ENCODE results near the gene HOXA10. TPM values are rescaled to one million over a fixed set of nuclear protein-coding genes. Genes with fewer than 3 reads are reported as not detected.

Gene HOXA10
- total RNA-seq, 1 donor from 2014 or later, result 14.2 TPM

DNA sequence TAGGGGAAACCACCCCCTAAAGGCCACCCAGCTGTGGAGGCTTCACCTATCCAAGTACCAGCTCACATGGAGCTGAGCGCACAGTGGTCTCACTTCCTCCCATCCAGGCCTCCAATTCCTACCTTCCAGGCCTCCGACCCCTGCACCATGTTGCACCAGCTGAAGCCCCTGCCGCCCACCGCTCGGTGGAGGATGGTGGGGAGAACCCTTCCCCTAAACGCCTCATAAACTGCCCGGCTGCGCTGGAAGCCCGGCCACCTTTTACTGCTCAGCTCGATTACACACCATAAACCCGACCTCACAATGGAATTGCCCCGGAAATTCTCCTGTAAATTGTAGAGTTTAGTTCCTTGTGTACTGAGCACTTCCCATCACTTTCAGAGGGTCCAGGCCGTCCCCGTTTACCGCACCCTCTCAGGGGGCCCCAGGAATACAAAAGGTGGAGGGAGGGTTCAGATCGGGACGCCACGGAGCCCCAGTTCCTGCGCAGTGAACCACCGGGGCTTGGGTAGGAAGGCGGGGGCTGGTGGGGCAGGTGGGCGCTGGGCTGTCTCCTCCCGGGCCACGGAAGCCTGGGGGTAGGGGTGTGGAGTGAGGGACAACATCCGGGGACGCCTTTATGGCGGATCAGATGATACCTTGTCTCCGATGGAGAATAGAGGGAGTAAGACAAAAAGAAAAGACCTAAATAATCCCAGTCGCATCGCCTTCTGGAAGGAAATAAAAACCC, 16.3 kb downstream of the HOXA10 start:
- DNase-seq (ENCODE audit: low spot score), result no peak

DNA sequence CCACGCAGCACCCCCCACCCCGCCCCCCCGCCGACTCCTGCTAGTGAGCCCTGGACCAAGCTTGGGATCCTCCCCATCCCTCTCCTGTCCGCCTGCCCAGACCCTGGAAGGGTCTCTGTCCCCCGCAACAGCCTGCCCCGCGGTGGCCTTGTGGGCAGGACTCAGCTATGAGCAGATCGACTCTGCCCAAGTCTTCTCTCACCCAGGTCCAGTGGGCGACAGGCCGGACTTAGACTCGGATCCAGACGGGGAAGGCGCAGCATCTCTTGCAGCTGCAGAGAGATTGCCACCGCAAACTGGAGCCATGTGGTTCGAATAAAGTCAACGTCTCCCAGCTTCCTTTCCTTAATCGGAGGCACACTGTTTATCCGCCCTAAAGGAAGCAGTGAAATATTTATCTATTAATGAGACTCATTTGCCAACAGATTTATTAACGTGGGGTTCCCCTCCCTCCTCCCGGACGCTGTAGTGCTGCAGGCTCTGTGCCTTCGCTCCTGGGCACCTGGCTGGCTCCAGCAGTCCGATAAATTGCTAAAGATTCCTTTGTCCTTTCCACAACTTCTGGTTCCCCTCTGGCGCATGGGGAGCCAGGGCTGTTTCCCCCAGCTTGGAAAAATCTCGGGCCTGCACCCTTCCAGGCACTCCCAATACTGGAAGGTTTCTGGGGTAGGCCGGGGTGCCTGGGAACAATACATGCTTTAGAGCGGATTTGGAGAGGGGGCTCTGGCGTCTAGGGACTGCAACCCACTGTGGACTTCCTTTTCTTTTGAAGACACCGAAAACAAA, 17.0 kb downstream of the HOXA10 start:
- DNase-seq (ENCODE audit: low spot score), result peak; percentile 17

DNA sequence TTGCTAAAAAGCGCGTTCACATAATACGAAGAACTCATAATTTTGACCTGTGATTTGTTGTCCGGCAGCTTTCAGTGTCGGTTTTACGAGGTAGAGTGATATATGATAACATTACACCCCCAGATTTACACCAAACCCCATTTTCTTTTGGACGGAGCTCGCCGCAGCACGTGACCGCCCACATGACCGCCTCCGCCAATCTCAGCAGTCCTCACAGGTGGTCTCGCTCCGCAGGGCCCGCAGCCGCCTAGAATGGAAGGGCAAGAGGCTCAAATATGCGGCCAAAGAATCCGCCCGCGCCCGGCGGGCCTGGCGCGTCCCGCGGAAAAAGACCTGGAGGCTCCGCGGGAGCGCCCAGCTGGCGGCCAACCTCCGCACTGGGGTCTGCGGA, 17.6 kb downstream of the HOXA10 start, which contains the start of gene HOXA7:
TSS of gene HOXA7 (minus strand) at position 168 of the 391 bp plus-strand sequence. CDS start at position 38, 130 bp downstream.
- DNase-seq (ENCODE audit: low spot score), result peak; percentile 85

- DNase-seq (ENCODE audit: low spot score), result no peak
Measured at GRCh38 chr7:27155816-27156507, 18.2 kb downstream of the HOXA10 start.

- peak; percentile 48 for DNase-seq (ENCODE audit: low spot score)
Measured at GRCh38 chr7:27154901-27155815, 19.0 kb downstream of the HOXA10 start.

DNA sequence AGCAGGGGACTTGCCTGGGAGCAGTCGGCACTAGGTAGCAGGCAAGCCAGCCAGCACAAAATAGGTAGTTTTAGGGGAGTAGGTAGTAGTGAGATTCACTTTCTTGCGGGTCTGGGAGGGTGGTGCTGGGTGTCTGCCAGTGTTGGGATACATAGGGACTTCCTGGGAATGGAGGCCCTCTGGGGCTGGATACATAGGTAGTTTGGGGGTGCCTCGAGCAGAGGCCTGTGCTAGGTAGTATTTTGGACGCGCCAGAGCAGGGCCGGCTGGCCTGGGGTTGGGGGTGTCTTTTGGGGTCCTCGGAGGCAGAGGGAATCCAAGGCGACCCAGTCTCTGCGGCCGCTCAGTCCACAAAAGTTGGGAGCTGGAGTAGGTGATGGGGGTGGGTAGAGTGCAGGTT, 19.8 kb downstream of the HOXA10 start:
- DNase-seq (ENCODE audit: low spot score), result no peak

GRCh38 chr7:27153526-27153925, 20.6 kb downstream of the HOXA10 start:
- no peak for DNase-seq (ENCODE audit: low spot score)

DNA sequence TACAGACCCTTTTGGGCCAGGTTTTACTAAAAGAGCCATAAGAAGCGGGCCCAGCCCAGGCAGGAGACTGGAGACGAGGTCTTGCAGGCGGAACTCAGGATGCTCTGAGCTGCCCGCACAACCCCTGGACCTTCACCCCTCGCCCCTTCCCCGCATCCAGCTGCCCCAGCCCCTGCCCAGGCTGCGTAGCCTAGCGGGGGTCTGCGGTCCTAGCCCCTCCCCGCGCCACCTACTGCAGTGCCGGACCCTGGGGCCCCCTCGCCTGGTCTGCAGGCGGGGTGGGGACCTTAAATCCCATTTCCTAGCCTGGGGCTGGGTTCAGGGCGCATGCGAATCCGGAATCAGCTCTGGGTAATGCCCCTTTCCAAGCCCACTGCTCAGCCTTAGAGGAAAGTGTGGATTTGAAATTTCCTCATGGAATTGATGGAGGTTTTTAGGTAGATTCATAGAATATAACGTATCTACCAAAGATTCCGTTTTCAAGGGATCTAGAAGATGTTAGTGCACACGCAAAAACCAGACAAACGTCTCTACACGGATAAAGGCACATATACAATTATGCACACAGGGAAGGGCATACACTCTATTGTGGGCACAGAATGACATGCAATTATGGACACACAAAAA, 21.2 kb downstream of the HOXA10 start:
- peak; percentile 40 for DNase-seq (ENCODE audit: low spot score)

DNA sequence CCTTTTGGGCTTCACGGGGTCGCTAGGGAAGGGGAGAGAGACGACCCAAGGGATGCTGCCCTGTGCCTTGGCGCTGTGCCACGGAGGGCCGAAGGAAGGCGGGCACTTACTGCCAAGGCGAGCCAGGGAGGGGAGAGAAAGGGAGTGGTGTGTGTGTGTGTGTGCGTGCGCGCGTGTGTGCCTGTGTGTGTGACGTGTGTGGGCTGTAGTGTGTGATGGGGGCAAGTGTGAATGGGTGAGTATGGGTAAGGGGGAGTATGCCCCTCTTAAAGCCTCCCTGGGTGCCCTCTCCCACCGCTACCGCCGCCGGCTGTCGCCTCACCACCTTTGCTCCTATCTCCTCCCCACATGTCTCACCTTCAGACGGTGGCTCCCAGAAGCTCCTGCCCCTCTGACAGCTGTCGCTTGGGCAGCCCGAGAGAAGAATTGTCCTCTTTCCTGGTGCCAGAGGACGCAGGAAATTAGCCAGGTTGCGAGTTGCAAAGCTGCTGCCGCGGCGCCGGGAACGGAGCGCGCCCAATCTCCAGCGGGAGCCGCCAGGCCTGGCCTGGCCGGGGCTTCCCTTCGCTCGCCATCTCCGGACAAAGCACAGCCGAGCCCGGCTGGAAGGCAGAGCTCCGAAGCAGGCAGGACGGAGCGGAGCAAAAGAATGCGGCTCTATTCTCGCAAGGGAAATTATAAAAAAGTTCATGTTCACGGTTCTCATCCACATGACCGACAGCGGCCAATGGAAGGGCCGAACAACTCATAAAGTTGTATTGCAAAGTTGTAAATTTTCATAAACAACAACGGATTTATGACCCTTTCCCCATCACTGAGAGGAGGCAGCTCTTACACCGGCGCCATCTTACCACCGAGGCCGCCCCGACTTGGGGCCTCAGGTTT, 21.9 kb downstream of the HOXA10 start, which contains the start of gene HOXA3:
TSS of gene HOXA3 (minus strand) at position 653 of the 885 bp plus-strand sequence. CDS start 41,943 bp downstream, outside the sequence.
- DNase-seq (ENCODE audit: low spot score), result peak; percentile 93

GRCh38 chr7:27151341-27151930, 22.7 kb downstream of the HOXA10 start:
- peak; percentile 26 for DNase-seq (ENCODE audit: low spot score)

- DNase-seq (ENCODE audit: low spot score), result peak; percentile 89
Measured at GRCh38 chr7:27150568-27151340, 23.4 kb downstream of the HOXA10 start.

DNA sequence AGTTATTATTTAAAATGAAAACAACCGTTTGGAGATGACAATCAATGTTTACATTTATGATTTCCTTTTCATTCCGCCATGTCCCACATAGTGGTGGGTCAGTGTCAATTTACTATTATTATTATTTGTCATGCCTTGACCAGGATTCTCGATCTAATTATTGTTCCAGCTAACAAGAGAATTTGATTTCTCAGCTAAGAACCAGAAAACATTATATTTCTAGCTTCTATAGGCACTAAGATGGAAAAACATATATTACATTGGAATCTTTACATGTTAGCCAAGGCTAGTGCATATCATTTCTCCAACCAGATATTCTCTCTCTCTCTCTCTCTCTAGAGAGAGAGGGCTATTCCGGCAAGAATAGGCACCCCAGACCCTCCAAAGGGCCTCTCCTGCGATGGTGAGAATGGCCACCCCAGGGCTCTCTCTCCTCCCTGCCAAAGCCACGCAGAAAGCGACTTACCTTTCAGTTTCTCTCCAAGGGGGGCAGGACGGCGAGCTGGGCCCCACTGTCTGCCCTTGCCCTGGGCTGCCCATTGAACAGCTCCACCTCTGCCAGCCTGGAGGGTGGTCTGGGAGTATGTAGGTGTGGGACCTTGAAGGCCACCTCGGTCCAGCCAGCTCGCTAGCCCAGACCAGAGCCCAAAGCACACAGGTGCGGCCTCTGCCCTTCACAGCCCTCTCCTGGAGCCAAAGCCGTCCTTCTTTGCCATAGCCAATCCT, 24.1 kb downstream of the HOXA10 start:
- no peak for DNase-seq (ENCODE audit: low spot score)

DNA sequence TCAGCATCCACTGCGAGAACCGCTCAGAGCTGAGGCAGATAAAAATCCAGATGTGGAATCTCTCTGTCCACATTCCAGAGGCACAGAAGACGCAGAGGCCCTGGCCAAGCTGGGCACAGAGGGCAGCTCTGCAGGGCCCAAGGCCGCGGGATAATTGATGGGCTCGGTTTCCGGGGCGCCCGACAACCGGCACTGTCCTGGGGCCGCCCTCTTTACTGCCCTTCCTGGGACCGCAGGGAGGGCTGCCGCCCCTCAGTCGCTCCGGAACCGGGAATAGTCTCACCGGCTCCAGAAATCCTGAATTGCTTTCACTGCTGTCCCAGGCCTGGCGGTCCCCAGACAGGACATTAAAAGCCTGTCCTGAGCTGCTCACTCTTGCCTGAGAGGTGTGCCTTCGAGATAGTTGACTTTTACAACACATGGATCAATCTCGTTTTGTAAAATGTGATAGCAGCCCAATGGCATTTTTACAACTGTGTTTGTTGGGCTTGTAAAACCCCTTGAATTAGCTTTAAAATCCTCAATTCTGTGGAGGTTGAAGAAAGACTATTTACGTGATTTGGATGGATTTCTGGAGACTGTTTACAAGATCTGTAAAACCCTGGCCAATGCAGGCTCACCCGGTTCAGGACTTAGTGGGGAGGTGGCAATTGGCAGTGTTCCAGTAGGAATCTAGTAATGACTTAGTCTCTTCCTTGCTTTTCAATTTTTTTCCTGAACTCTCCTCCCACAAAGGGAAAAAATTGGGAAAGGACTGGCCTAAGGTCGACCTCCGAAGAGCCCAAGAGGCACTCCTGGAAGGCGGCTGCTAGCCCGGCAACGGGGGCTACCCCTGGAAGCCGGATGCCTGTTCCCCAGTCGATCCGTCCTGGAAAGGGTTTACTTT, 25.1 kb downstream of the HOXA10 start:
- peak; percentile 67 for DNase-seq (ENCODE audit: low spot score)

DNA sequence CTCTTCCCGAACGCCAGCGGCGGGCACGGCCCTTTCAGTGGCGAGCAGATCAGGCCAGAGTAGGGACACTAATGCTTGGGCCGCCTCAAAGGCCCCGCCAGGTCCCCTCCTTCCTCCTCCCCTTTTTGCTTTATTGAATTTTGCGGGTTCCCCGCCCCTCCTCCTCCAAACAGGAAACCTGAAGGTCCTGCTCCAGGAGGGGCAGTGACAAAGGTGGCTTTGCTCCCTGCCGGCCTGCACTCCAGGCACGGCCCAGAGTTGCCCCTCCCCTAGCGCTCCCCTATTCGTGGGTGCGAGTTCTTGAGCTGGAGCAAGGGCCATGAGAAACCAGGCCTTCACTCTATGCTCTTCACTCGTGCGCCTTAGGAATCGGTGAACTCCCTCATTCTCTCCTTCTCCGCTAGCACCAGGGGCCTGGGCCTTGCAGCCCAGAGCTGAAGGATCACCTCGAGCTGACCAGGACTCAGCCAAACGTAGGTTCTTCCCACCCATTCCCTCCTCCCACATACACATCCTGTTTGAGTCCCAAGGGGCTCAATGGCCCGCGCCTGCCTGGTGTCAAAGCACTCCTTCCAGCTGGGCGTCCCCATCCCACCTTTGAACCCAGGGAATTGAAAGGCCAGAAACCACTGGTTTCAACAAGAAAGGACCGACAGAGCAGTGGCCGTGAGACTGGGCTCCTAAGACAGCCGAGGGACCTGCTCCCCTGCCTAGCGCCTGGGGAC, 25.9 kb downstream of the HOXA10 start:
- DNase-seq (ENCODE audit: low spot score), result peak; percentile 55

DNA sequence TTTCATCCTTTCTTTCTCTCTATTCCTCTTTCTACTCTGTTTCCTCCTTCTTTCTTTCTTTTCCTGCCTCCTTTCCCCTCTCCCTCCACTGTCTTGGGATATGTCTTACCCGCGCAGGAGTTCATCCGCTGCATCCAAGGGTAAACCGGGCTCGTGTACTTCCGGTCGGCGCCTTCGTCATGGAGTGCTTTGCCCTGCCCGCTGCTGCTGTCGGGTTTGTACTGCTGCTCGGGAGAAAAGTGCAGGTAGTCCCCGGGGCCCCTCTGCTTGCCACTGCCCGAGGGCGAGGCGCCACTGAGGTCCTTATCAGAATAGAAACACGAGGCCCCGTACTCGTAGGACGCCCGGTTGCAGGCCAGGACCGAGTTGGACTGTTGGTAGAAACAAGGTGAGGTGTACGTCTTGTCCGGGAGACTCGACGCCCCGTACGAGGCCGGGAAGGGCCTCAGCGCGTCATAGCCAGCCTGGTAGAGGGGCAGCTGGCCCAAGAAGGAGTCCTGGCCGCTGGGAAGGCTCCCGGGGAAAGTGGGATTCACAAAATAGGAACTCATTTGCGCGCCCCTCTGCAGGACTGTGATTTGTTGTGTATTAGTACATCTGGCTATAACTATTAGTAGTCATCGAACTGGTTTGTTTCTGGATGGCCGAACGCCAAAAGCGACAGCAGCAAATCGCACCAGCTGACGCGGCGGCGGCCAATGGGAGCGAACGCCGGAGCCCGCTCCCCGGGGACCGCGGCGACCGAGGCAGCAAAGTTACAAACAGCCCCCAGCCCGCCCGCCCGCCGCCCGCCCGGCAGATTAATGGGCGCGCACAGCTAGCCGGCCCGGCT, 26.7 kb downstream of the HOXA10 start, which contains the start of gene HOXA6:
TSS of gene HOXA6 (minus strand) at position 576 of the 832 bp plus-strand sequence. CDS start at position 551, 25 bp downstream.
- DNase-seq (ENCODE audit: low spot score), result peak; percentile 38

Measured in umbilical cord (tissue), 2 donors.